ENCODE results near the gene SLX9. TPM values are rescaled to one million over a fixed set of nuclear protein-coding genes. Genes with fewer than 3 reads are reported as not detected.

The SLX9 gene
- total RNA-seq, 1 donor from 2014 or later, result 24.0 TPM

DNA sequence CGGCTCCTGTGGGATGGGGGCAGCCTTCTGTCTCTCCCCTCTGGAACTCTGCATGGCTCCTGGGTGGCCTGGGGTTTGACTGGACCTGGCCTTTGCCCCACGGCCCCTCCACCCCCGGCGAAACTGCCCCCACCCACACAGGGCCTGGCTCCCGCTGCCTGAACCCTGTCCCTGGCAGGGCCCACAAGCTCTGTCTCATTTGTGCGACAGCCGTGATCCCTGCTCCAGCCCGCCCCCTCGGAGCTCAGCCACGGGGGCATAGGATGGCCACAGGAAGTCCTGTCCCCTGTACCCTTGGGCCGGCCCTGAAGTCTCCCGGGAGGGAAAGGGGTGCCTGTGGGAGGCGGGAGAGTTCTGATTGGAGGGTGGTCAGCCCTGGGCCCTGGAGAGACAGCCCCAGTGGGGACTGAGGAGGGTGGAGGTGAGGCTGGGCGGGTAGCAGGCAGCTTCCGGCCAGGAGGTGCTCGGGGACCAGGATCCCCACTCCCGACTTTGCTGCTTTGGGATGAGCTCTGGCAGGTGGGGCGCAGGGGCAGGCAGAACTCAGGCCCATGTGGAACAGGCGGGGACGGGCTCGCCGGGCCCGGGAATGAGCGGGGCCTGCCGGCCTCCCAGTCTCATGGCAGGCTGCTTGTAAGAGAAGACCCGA is 45.1 kb downstream of the SLX9 start:
- peak; percentile 80 for DNase-seq (ENCODE audit: low spot score)
- no peaks in the 10 kb centered on the region for H3K27me3 Mint-ChIP-seq (ENCODE audit: low read depth)
- no peak overlapping the region for H3K27ac Mint-ChIP-seq (ENCODE audit: unreplicated experiment)
- no peak overlapping the region for H3K4me3 Mint-ChIP-seq (ENCODE audit: unreplicated experiment)
- H3K9me3 Mint-ChIP-seq (ENCODE audit: low read depth), result no peaks in the 10 kb centered on the region
- peaks cover 22% of the 10 kb centered on the region for H3K4me1 Mint-ChIP-seq (ENCODE audit: low read depth)
- TF ChIP-seq, protein P1, sequence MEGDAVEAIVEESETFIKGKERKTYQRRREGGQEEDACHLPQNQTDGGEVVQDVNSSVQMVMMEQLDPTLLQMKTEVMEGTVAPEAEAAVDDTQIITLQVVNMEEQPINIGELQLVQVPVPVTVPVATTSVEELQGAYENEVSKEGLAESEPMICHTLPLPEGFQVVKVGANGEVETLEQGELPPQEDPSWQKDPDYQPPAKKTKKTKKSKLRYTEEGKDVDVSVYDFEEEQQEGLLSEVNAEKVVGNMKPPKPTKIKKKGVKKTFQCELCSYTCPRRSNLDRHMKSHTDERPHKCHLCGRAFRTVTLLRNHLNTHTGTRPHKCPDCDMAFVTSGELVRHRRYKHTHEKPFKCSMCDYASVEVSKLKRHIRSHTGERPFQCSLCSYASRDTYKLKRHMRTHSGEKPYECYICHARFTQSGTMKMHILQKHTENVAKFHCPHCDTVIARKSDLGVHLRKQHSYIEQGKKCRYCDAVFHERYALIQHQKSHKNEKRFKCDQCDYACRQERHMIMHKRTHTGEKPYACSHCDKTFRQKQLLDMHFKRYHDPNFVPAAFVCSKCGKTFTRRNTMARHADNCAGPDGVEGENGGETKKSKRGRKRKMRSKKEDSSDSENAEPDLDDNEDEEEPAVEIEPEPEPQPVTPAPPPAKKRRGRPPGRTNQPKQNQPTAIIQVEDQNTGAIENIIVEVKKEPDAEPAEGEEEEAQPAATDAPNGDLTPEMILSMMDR (IDR thresholded peaks at IDR 0.05), result no peak
- H3K36me3 Mint-ChIP-seq (ENCODE audit: low read depth), result no peaks in the 10 kb centered on the region

DNA sequence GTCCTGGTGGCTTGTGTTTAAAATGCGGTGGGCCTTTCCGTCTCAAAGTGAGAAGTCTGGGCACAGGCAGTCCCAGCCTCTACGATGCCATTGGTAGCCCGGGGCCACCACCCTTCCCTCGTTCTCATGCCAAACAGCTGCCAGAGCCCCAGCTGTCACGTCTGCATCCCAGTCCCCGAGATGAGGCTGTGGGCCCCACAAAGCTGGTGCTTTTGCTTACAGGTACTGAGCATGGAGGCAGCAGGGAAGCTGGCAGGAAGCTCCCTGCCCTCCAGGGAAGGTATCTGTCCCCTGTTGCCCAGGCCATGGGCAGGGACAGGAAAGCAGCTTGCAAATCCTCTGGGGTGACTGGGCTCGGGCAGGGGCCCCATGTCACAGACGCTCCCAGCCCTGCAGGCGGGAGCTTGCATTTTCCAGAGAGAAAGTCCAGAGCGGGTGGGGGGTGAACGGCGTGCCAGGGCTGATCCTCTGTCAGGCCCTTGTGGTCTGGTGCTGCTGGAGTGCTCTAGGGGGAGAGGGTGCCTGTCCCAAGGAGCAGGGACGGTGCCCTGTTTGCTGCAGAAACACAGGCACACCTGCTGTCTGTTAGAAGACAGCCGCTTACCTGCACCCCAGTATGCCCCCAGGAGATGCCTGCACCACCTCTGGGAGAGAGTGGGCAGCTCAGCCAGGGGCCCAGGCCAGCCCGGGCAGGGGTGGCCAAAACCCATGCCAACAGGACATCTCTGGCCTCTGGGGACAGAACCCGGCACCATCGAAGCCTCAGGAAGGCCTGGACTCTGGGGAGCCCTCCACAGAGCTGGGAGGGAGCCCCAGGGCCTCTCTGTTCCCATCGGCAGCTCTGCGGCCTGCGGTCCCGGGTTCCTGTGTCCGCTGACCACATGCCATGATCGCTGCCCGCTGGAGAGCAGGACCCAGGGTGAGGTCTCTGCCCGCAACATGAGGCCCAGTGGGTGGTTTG is 45.9 kb downstream of the SLX9 start:
- H3K4me3 Mint-ChIP-seq (ENCODE audit: unreplicated experiment), result no peak overlapping the region
- no peaks in the 10 kb centered on the region for H3K36me3 Mint-ChIP-seq (ENCODE audit: low read depth)
- H3K27ac Mint-ChIP-seq (ENCODE audit: unreplicated experiment), result no peak overlapping the region
- DNase-seq (ENCODE audit: low spot score), result peak; percentile 75
- H3K4me1 Mint-ChIP-seq (ENCODE audit: low read depth), result peaks cover 22% of the 10 kb centered on the region
- no peaks in the 10 kb centered on the region for H3K27me3 Mint-ChIP-seq (ENCODE audit: low read depth)
- no peaks in the 10 kb centered on the region for H3K9me3 Mint-ChIP-seq (ENCODE audit: low read depth)
- TF ChIP-seq, protein P1 (IDR thresholded peaks at IDR 0.05), result no peak

DNA sequence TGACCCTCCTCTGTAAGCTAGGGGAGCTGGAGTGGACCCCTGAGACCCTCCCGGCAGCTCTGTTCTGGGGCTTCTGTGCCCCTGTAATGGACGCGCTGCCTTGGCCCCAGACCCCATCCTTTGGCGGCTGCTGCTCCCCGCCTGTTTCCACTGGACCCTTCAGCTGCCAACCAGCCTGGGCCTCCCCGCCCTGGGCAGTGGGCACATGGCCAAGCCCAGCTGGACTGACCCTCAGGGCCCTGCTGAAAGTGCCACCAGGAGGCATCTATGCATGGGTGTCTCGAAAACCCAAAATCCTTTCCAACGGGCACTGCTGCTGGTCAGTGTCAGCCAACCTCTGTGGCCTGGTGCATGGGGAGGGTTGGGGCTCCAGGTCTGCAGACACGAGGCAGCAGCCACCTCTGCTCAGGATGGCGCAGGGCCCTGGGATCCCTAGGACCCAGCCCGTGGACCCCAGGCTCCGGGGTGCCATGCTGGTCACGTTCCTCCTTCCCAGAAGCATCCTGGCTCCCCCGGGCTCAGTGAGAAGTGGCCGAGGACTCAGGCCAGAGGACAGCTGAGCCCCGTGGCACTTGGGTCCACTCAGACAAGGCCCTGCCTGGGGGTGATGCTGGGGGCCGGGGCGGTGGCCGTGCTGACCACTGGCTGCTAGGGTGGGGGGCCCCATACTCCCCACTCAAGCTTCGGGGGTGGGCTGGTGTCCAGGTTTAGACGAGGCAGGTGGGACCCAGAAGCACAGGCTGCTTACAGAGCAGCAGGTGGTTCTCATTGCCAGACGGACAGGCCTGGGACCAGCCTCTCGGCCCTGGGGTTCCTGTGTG is 46.9 kb downstream of the SLX9 start:
- Mint-ChIP-seq H3K4me1 (ENCODE audit: low read depth) (peaks cover 22% of the 10 kb centered on the region), H3K27me3 (ENCODE audit: low read depth) (no peaks in the 10 kb centered on the region), H3K36me3 (ENCODE audit: low read depth) (no peaks in the 10 kb centered on the region), H3K27ac (ENCODE audit: unreplicated experiment) (no peak overlapping the region), H3K9me3 (ENCODE audit: low read depth) (no peaks in the 10 kb centered on the region), H3K4me3 (ENCODE audit: unreplicated experiment) (no peak overlapping the region)
- TF ChIP-seq, protein P1 (IDR thresholded peaks at IDR 0.05), result no peak
- DNase-seq (ENCODE audit: low spot score), result peak; percentile 89

DNA sequence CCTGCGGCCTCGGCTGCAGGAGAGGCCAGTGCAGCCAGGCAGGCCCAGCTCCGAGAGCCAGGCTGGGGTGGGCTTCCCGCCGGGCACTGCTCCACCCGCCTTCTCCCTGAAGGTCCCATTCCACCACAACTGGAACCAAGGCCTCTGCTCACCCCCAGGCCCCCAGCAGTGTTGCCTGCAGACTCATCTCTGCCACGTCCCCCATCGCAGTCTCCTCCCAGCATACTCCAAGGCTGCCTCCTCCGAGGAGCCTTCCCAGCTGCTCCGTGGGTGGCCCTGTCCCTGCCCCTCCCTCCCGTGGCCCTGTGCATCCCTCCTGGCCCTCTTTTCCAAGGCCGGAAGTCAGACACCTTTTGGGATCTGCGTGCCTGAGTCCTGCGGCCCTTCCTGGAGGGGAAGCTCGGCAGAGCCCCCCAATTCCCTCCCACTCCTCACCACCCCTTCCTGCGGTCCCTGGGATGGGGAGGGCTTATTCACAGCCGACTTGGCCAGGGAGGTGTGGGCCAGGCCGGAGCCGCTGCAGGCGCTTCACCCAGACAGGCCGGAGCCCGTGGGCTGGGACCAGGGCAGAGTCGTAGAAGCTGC is 47.6 kb downstream of the SLX9 start:
- Mint-ChIP-seq H3K27me3 (ENCODE audit: low read depth) (no peaks in the 10 kb centered on the region), H3K9me3 (ENCODE audit: low read depth) (no peaks in the 10 kb centered on the region), H3K4me3 (ENCODE audit: unreplicated experiment) (no peak overlapping the region), H3K27ac (ENCODE audit: unreplicated experiment) (no peak overlapping the region), H3K4me1 (ENCODE audit: low read depth) (peaks cover 21% of the 10 kb centered on the region), H3K36me3 (ENCODE audit: low read depth) (no peaks in the 10 kb centered on the region)
- peak; percentile 75 for DNase-seq (ENCODE audit: low spot score)
- TF ChIP-seq, protein P1 (IDR thresholded peaks at IDR 0.05), result no peak
